ENCODE measurements around the gene KLF4.

KLF4 gene

GRCh38 chr9:107487521-107488374, 1.8 kb downstream of the KLF4 start:
- no peak for DNase-seq

GRCh38 chr9:107486674-107487520, 2.7 kb downstream of the KLF4 start:
- no peak for DNase-seq

- no peak for DNase-seq
Measured at GRCh38 chr9:107485458-107486043, 4.0 kb downstream of the KLF4 start.

- peak; percentile 11 for DNase-seq
Measured at GRCh38 chr9:107484117-107484723, 5.3 kb downstream of the KLF4 start.

GRCh38 chr9:107483666-107484065, 5.9 kb downstream of the KLF4 start:
- no peak for DNase-seq

- no peak for DNase-seq
Measured at GRCh38 chr9:107481035-107481434, 8.5 kb downstream of the KLF4 start.

GRCh38 chr9:107480386-107480789, 9.2 kb downstream of the KLF4 start:
- no peak for DNase-seq

GRCh38 chr9:107478805-107479204, 10.8 kb downstream of the KLF4 start:
- DNase-seq: no peak

- no peak for DNase-seq
Measured at GRCh38 chr9:107474124-107474523, 15.4 kb downstream of the KLF4 start.

- DNase-seq: no peak
Measured at GRCh38 chr9:107472581-107473340, 16.8 kb downstream of the KLF4 start.

GRCh38 chr9:107471552-107471951, 18.0 kb downstream of the KLF4 start:
- no peak for DNase-seq

GRCh38 chr9:107467416-107467815, 22.2 kb downstream of the KLF4 start:
- no peak for DNase-seq

- no peak for DNase-seq
Measured at GRCh38 chr9:107466826-107467225, 22.7 kb downstream of the KLF4 start.

- no peak for DNase-seq
Measured at GRCh38 chr9:107465467-107466451, 23.8 kb downstream of the KLF4 start.

- no peak for DNase-seq
Measured at GRCh38 chr9:107464516-107464915, 25.1 kb downstream of the KLF4 start.

GRCh38 chr9:107462691-107463090, 26.9 kb downstream of the KLF4 start:
- DNase-seq: no peak

- DNase-seq: no peak
Measured at GRCh38 chr9:107460153-107461023, 29.2 kb downstream of the KLF4 start.

- DNase-seq: no peak
Measured at GRCh38 chr9:107455425-107456135, 34.0 kb downstream of the KLF4 start.

GRCh38 chr9:107453479-107453878, 36.1 kb downstream of the KLF4 start:
- DNase-seq: no peak

Measured in NCI-H1105 (cell line).